IPS DF 4.7 (cell line): ENCODE measurements around the gene TBC1D7.

Experiments
- DNase-seq: peaks from one replicate; pipeline ENCODE4 v3.0.0-alpha.2; 2013; ENCODE audit warnings: low spot score; ENCODE audit errors: extremely low read depth

TBC1D7 gene

GRCh38 chr6:13319891-13320564, 8.3 kb downstream of the TBC1D7 start:
- DNase-seq = no peak

DNA sequence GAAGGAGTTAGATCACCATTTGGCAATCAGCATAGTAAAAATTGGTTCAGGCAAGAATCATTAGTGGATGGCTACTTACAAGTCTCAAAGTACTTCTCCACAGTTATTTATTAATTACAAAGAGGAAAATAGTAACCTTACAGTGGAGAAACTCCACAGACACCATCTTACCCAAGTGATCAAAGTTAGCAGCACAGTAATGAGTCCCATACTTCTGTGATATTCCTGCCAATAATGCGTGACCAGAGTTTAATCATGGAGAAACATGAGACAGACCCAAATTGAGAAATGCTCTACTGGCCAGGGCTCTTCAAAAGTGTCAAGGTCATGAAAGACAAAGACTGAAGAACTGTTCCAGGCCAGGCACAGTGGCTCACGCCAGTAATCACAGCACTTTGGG, 9.5 kb downstream of the TBC1D7 start:
- DNase-seq = no peak

DNA sequence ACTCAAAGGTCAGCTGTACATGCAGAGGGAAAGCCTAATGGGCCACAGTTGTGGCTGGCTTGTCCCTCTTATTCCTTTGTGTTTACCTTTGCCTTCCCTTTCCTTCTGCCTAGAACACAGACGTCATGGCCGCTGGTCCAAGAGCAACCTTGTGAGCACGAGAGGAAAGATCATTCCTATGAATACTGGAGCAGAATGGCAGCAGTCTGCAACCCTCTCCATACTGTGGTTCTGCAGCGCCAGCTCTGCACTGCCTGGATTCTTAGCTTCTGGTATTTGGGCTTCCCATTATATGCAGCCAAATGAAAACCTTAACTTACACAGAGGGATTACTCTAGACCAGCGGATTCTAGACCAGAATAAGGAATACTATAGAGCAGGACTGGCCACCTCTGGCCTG, 12.4 kb downstream of the TBC1D7 start:
- DNase-seq = no peak

DNA sequence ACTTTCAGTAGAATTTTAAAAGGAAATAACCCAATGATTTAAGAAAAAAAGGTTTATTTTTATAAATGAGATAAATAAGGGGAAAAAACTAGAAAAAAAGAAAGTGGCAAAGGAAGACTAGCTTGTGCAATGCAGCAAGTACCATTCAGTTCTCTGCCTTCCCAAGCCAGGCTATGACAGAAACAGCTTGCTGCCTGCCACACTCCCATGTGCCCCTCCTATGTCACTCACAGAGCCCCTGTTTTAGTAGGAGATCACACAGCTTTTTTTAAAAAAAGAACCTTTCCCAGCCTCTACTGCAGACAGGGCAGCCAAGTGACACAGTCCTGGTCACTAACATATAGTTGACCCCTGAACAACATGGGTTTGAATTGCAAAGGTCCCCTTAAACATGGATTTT, 13.5 kb downstream of the TBC1D7 start:
- DNase-seq = no peak

GRCh38 chr6:13311155-13311554, 17.2 kb downstream of the TBC1D7 start:
- DNase-seq = no peak

GRCh38 chr6:13308332-13308731, 20.0 kb downstream of the TBC1D7 start:
- DNase-seq = no peak

- DNase-seq = no peak
Observed at GRCh38 chr6:13307508-13307995, 20.8 kb downstream of the TBC1D7 start.

GRCh38 chr6:13305791-13306190, 22.5 kb downstream of the TBC1D7 start:
- no peak for DNase-seq

- DNase-seq = no peak
Observed at GRCh38 chr6:13305288-13305687, 23.0 kb downstream of the TBC1D7 start.

DNA sequence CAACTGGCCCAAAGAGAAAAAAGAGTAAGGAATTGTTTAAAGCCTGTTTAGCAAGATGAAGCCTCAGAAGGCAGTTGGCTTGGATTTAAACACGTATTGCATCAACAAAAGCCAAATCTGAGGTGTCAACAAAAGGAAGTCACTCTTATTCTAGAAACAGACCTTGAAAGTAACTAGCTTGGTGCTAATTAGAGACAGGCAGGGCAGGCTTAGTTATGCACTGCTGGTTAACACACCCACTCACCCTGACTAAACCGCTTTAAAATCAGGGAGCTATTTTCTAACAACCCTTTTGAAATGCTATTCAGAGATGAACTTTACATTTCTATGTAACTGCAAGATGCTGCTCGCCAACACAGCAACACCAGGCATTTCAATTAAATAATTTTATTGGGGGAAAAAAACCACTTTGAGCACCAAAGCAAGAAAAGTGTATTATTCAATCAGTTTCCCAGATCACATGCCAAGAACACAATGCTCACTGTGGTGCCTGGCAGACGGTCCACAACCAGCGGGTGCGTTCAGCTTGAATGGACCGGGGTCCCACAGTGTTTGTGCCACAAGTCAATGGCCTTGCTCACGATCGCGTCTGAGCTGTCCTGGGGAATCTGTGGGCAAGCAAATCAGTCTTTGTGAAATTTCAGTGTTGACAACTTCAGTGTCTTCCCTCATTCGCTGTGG, 23.6 kb downstream of the TBC1D7 start:
- DNase-seq = no peak

DNA sequence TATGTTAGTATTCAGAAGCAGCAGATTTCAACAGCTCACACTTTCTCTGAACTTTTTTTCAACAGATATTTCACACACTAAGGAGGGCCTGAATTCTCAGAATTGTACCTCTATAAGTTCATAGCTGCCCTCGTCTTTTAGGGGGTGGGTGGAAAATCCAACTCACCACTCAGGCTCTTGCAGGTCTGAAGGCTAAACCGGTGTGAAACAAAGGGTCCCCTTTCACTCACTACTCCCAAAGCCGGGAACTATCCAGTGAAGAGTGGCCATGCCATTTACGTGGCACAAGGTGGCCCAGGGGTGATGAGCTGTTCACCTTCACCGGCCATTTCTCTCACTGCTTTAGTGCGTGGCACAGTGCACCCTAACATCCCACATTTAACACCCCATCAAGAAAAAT, 24.2 kb downstream of the TBC1D7 start:
- DNase-seq = no peak

GRCh38 chr6:13303668-13304017, 24.7 kb downstream of the TBC1D7 start:
- DNase-seq = no peak

GRCh38 chr6:13302751-13303667, 25.3 kb downstream of the TBC1D7 start:
- DNase-seq = no peak

- DNase-seq = no peak
Observed at GRCh38 chr6:13302291-13302690, 26.0 kb downstream of the TBC1D7 start.

DNA sequence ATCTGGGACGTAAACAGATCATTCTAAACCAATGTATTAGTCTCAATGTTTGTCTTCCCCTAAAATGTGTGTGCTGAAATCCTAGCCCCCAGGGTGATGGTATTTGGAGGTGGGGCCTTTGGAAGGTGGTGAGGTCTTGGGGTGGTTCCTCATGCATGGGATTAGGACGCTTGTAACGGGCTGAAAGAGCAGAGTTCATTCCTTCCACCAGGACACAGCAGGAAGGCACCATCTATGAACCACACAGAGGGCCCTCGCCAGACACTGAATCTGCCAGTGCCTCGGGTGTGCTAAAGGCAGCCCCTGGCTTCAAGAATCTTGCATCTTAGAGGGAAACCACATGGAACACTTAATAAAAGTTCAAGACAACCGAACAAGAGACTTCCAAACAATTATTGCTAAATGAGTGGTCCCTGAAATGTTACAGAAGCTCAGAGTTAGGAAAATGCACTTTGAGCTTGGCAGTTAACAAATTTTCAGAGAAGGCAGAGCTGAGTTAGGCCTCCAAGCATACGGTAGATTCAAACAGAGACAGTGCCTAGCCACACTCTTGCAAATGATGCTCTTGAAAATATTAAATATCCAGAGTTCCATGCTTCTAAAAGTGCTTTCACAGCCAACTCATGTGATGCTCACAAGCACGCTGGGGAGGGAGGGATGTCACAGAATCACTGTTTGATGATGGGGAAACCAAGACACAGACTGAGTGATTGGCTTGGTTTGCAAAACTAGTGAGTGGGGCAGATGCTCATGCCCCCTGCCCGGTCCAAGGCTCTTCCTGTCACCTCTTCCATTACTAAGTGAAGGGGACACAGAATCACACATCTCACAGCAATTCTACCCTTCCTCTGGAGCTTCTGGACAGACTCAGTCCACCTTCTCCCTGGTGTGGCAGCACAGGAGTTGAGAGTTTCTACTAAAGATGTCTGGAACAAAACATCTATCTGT, 27.4 kb downstream of the TBC1D7 start:
- DNase-seq = no peak

- no peak for DNase-seq
Observed at GRCh38 chr6:13299918-13300317, 28.4 kb downstream of the TBC1D7 start.

DNA sequence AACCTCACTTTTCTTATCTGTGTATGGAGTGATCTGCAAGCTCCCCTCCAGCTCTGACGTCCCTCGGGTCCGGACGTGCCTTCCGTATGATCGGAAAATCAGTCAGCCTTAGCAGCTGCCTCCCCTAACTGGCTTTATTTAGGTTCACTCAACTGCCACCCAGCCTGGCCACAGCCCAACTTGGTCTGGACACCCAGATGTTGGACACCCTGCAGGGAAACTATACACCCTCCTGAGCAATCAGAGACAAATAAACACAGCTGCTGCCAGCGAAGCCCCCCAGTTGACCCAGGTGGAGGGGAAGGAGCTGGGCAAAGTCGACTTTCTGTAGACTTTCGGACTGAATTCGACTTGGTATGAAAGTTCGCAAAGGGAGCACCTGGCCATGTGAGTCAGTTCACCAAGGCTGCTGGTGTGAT, 28.9 kb downstream of the TBC1D7 start:
- DNase-seq = no peak

GRCh38 chr6:13298446-13298845, 29.9 kb downstream of the TBC1D7 start:
- no peak for DNase-seq

- no peak for DNase-seq
Observed at GRCh38 chr6:13297391-13297790, 30.9 kb downstream of the TBC1D7 start.

- DNase-seq = no peak
Observed at GRCh38 chr6:13296536-13296997, 31.8 kb downstream of the TBC1D7 start.

- DNase-seq = no peak
Observed at GRCh38 chr6:13295576-13295975, 32.8 kb downstream of the TBC1D7 start.
